ENCODE results near the gene ANO1. TPM values are rescaled to one million over a fixed set of nuclear protein-coding genes. Genes with fewer than 3 reads are reported as not detected.
A peak's percentile ranks its signal among the peaks of the same experiment; 100 is the strongest.
"Not testable (repeated sequence)": the region's sequence is repeated elsewhere in the genome, so short reads cannot be mapped to it uniquely, and the experiment has no call there.

ANO1 gene
- total RNA-seq, 8 experiments from 2014 or later: 0.20 to 0.71 (median 0.29) TPM; not detected in 2

- ATAC-seq (replicated peaks in 6 of 8): peak in 1 of 8 experiments; percentile 11
- in situ Hi-C loops (cut with MboI; ENCODE audit: low pct_unique_long_range_greater_than_20kb in 2 of 9, low sequenced_read_pairs in 9 of 9, unreplicated experiment in 9 of 9): no loop called here
- H3K27ac ChIP-seq: no peak overlapping the region
- H3K4me1 ChIP-seq (replicated peaks in 1 of 2): peaks cover 9 to 10% of the 10 kb centered on the region in 2 donors
- no peak overlapping the region for H3K4me3 ChIP-seq
- WGBS, 10 experiments: 67 to 90% (median 72%) methylated on average over 1 to 3 of the region's 13 CpGs; no CpG with 5 or more reads in 7 of the 10 experiments
These were observed 134.2 kb downstream of the ANO1 start for GRCh38 chr11:70212227-70212811.

- H3K27ac ChIP-seq; in situ Hi-C loops (cut with MboI; ENCODE audit: low pct_unique_long_range_greater_than_20kb in 2 of 9, low sequenced_read_pairs in 9 of 9, unreplicated experiment in 9 of 9); H3K4me1 ChIP-seq (replicated peaks in 1 of 2); H3K4me3 ChIP-seq; ATAC-seq (replicated peaks in 6 of 8): not testable (repeated sequence)
- 42 to 70% methylated on average over 2 of the region's 5 CpGs; no CpG with 5 or more reads in 8 of the 10 experiments for WGBS, 10 experiments
These were observed 139.3 kb downstream of the ANO1 start for GRCh38 chr11:70217388-70217787.

- H3K4me1 ChIP-seq (replicated peaks in 1 of 2); ATAC-seq (replicated peaks in 6 of 8); H3K4me3 ChIP-seq; H3K27ac ChIP-seq; in situ Hi-C loops (cut with MboI; ENCODE audit: low pct_unique_long_range_greater_than_20kb in 2 of 9, low sequenced_read_pairs in 9 of 9, unreplicated experiment in 9 of 9): not testable (repeated sequence)
- 29 to 100% (median 72%) methylated on average over 1 to 4 of the region's 8 CpGs; no CpG with 5 or more reads in 1 of the 10 experiments for WGBS, 10 experiments
These were observed 140.0 kb downstream of the ANO1 start for GRCh38 chr11:70218076-70218475.

GRCh38 chr11:70220136-70220535, 142.0 kb downstream of the ANO1 start:
- Histone ChIP-seq H3K27ac (no peak overlapping the region), H3K4me1 (replicated peaks in 1 of 2) (no peaks in the 10 kb centered on the region), H3K4me3 (no peak overlapping the region)
- ATAC-seq (replicated peaks in 6 of 8): no peak
- in situ Hi-C loops (cut with MboI; ENCODE audit: low pct_unique_long_range_greater_than_20kb in 2 of 9, low sequenced_read_pairs in 9 of 9, unreplicated experiment in 9 of 9): no loop called here
- 60 to 100% (median 88%) methylated on average over 1 to 2 of the region's 3 CpGs; no CpG with 5 or more reads in 5 of the 10 experiments for WGBS, 10 experiments

GRCh38 chr11:70220920-70221319, 142.8 kb downstream of the ANO1 start:
- in situ Hi-C loops (cut with MboI; ENCODE audit: low pct_unique_long_range_greater_than_20kb in 2 of 9, low sequenced_read_pairs in 9 of 9, unreplicated experiment in 9 of 9): no loop called here
- 29 to 100% (median 100%) methylated on average over 1 of the region's 1 CpG; no CpG with 5 or more reads in 5 of the 10 experiments for WGBS, 10 experiments
- H3K4me1 ChIP-seq (replicated peaks in 1 of 2): no peaks in the 10 kb centered on the region
- no peak for ATAC-seq (replicated peaks in 6 of 8)
- H3K4me3 ChIP-seq: no peak overlapping the region
- H3K27ac ChIP-seq: no peak overlapping the region

- peak in 2 of 8 experiments; percentile 53 to 62 for ATAC-seq (replicated peaks in 6 of 8)
- Histone ChIP-seq H3K4me3 (no peak overlapping the region), H3K4me1 (replicated peaks in 1 of 2) (no peaks in the 10 kb centered on the region), H3K27ac (no peak overlapping the region)
- in situ Hi-C loops (cut with MboI; ENCODE audit: low pct_unique_long_range_greater_than_20kb in 2 of 9, low sequenced_read_pairs in 9 of 9, unreplicated experiment in 9 of 9): no loop called here
- WGBS, 10 experiments: 0 to 100% (median 76%) methylated on average over 1 to 5 of the region's 8 CpGs; no CpG with 5 or more reads in 3 of the 10 experiments
These were observed 147.6 kb downstream of the ANO1 start for GRCh38 chr11:70225681-70226177.

- ATAC-seq (replicated peaks in 6 of 8): peak in 2 of 8 experiments; percentile 82 to 86
- in situ Hi-C loops (cut with MboI; ENCODE audit: low pct_unique_long_range_greater_than_20kb in 2 of 9, low sequenced_read_pairs in 9 of 9, unreplicated experiment in 9 of 9): no loop called here
- WGBS, 10 experiments: 31 to 100% (median 63%) methylated on average over 1 to 3 of the region's 3 CpGs; no CpG with 5 or more reads in 4 of the 10 experiments
- H3K4me1 ChIP-seq (replicated peaks in 1 of 2): no peaks in the 10 kb centered on the region
- H3K27ac ChIP-seq: no peak overlapping the region
- no peak overlapping the region for H3K4me3 ChIP-seq
These were observed 148.1 kb downstream of the ANO1 start for GRCh38 chr11:70226183-70226582.

GRCh38 chr11:70226967-70227366, 148.8 kb downstream of the ANO1 start:
- no peak overlapping the region for H3K27ac ChIP-seq
- no peak overlapping the region for H3K4me3 ChIP-seq
- WGBS, 10 experiments: 19 to 100% (median 85%) methylated on average over 1 to 5 of the region's 9 CpGs; no CpG with 5 or more reads in 6 of the 10 experiments
- in situ Hi-C loops (cut with MboI; ENCODE audit: low pct_unique_long_range_greater_than_20kb in 2 of 9, low sequenced_read_pairs in 9 of 9, unreplicated experiment in 9 of 9): no loop called here
- no peaks in the 10 kb centered on the region for H3K4me1 ChIP-seq (replicated peaks in 1 of 2)
- peak in 2 of 8 experiments; percentile 14 to 24 for ATAC-seq (replicated peaks in 6 of 8)

GRCh38 chr11:70229737-70230136, 151.6 kb downstream of the ANO1 start:
- H3K4me1 ChIP-seq (replicated peaks in 1 of 2): no peaks in the 10 kb centered on the region
- ATAC-seq (replicated peaks in 6 of 8): no peak
- H3K4me3 ChIP-seq: no peak overlapping the region
- no peak overlapping the region for H3K27ac ChIP-seq
- in situ Hi-C loops (cut with MboI; ENCODE audit: low pct_unique_long_range_greater_than_20kb in 2 of 9, low sequenced_read_pairs in 9 of 9, unreplicated experiment in 9 of 9): no loop called here
- 67 to 100% (median 97%) methylated on average over 1 to 4 of the region's 10 CpGs; no CpG with 5 or more reads in 2 of the 10 experiments for WGBS, 10 experiments

- in situ Hi-C loops (cut with MboI; ENCODE audit: low pct_unique_long_range_greater_than_20kb in 2 of 9, low sequenced_read_pairs in 9 of 9, unreplicated experiment in 9 of 9): no loop called here
- 64 to 95% (median 73%) methylated on average over 3 to 8 of the region's 8 CpGs for WGBS, 10 experiments
- no peak overlapping the region for H3K4me3 ChIP-seq
- no peaks in the 10 kb centered on the region for H3K4me1 ChIP-seq (replicated peaks in 1 of 2)
- H3K27ac ChIP-seq: no peak overlapping the region
- ATAC-seq (replicated peaks in 6 of 8): no peak
These were observed 152.2 kb downstream of the ANO1 start for GRCh38 chr11:70230151-70230839.

- in situ Hi-C loops (cut with MboI; ENCODE audit: low pct_unique_long_range_greater_than_20kb in 2 of 9, low sequenced_read_pairs in 9 of 9, unreplicated experiment in 9 of 9): no loop called here
- ATAC-seq (replicated peaks in 6 of 8): no peak
- WGBS, 10 experiments: 40 to 100% (median 80%) methylated on average over 1 to 15 of the region's 22 CpGs; no CpG with 5 or more reads in 1 of the 10 experiments
- Histone ChIP-seq H3K27ac (no peak overlapping the region), H3K4me3 (no peak overlapping the region), H3K4me1 (replicated peaks in 1 of 2) (no peaks in the 10 kb centered on the region)
These were observed 153.0 kb downstream of the ANO1 start for GRCh38 chr11:70230840-70231710.

GRCh38 chr11:70233034-70233433, 154.9 kb downstream of the ANO1 start:
- no peaks in the 10 kb centered on the region for H3K4me1 ChIP-seq (replicated peaks in 1 of 2)

GRCh38 chr11:70233511-70233934, 155.4 kb downstream of the ANO1 start:
- Histone ChIP-seq H3K4me3 (no peak overlapping the region), H3K27ac (no peak overlapping the region), H3K4me1 (replicated peaks in 1 of 2) (no peaks in the 10 kb centered on the region)
- peak in 2 of 8 experiments; percentile 71 to 91 for ATAC-seq (replicated peaks in 6 of 8)
- in situ Hi-C loops (cut with MboI; ENCODE audit: low pct_unique_long_range_greater_than_20kb in 2 of 9, low sequenced_read_pairs in 9 of 9, unreplicated experiment in 9 of 9): no loop called here
- WGBS, 10 experiments: 0 to 86% (median 48%) methylated on average over 1 to 6 of the region's 11 CpGs; no CpG with 5 or more reads in 4 of the 10 experiments

More at GRCh38 chr11:70233034-70233433, 154.9 kb downstream of the ANO1 start:
- no peak for ATAC-seq (replicated peaks in 6 of 8)
- Histone ChIP-seq H3K4me3 (no peak overlapping the region), H3K27ac (no peak overlapping the region)
- in situ Hi-C loops (cut with MboI; ENCODE audit: low pct_unique_long_range_greater_than_20kb in 2 of 9, low sequenced_read_pairs in 9 of 9, unreplicated experiment in 9 of 9): no loop called here
